HepG2 (cell line): ENCODE data around the gene ALMS1.

Experiments used
- ARNTL ChIP-seq: sonication (generic); formaldehyde crosslinking; IDR thresholded peaks from 2 replicates; pipeline ENCODE4 v1.4.0; 2020; ENCODE audit warnings: mild to moderate bottlenecking, missing genetic modification reagents
- PRDM15 ChIP-seq: sonication (generic); formaldehyde crosslinking; IDR thresholded peaks from 2 replicates; pipeline ENCODE4 v1.4.0; 2020; ENCODE audit warnings: missing genetic modification reagents
- SP1 ChIP-seq, 2 experiments: fragments of 450-650 bp in 1 of 2; sonication (generic) in 1 of 2; formaldehyde crosslinking in 1 of 2; IDR thresholded peaks; 2 replicates each; pipeline versions ENCODE4 v1.4.0 to v1.6.1; 2016 to 2020; ENCODE audit warnings: missing genetic modification reagents in 1 of 2
- TRIM22 ChIP-seq: fragments of 450-650 bp; IDR thresholded peaks from 2 replicates; pipeline ENCODE4 v1.6.1; 2017
- U2AF1 ChIP-seq: fragments of 200-400 bp; formaldehyde crosslinking; optimal IDR thresholded peaks from 2 replicates; pipeline ENCODE3; 2017; ENCODE audit warnings: mild to moderate bottlenecking, low read depth, low read length
- ZNF317 ChIP-seq: sonication (generic); formaldehyde crosslinking; IDR thresholded peaks from 2 replicates; pipeline ENCODE4 v1.5.0; 2020; ENCODE audit warnings: mild to moderate bottlenecking, missing genetic modification reagents

DNA sequence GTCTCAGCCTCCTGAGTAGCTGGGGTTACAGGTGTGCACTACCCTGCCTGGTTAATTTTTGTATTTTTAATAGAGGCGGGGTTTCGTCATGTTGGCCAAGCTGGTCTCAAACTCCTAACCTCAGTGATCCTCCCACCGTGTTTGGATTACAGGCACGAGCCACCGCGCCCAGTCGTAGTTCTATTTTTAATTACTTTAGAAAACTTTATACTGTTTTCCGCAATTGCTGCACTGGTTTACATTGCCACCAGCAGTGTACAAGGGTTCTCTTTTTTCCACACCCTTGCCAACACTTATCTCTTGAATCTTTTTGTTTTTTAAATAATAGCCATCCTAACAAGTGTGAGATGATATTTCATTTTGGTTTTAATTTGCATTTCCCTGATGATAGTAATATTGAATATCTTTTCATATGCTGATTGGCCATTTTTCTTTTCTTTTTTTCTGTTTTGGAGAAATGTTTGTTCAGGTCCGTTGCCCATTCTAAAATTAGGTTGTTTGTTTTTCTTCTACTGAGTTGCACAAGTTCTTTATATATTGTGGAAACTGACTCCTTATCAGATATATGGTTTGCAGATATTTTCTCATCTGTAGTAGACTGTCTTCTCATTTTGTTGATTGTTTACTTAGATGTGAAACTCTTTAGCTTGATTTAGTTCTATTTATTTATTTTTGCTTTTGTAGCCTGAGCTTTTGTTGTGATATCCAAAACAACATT, 16.9 kb downstream of the ALMS1 start:
- no peak for TF ChIP-seq ARNTL (CRISPR knock-in tag)
- TF ChIP-seq PRDM15 = no peak
- no peak for TF ChIP-seq ZNF317 (CRISPR knock-in tag)
- TF ChIP-seq SP1 (IDR thresholded peaks at IDR 0.05) = no peak
- TF ChIP-seq SP1 (CRISPR knock-in tag; IDR thresholded peaks at IDR 0.05) = no peak
- no peak for TF ChIP-seq TRIM22
- no peak for TF ChIP-seq U2AF1
